Measurements from ENCODE around the gene NECTIN4. TPM values are rescaled to one million over a fixed set of nuclear protein-coding genes. Genes with fewer than 3 reads are reported as not detected.
A peak's percentile ranks its signal among the peaks of the same experiment; 100 is the strongest.

NECTIN4 gene
- total and polyA plus RNA-seq, 10 of the 15 experiments (the other 5 are each of a cell fraction or from before 2014, with no cell fraction given), result 2.8 to 8.7 (median 3.7) TPM

GRCh38 chr1:161045736-161046604, 43.4 kb downstream of the NECTIN4 start, which contains the start of gene USF1:
Gene USF1, minus strand, starts transcription at chr1:161045977. Its CDS starts 2,702 bp downstream, at chr1:161043275.
- peaks cover 15% of the 10 kb centered on the region for H3K4me1 ChIP-seq (ENCODE audit: control insufficient read depth, insufficient read depth, low read length)
- no peaks in the 10 kb centered on the region for H4K20me1 ChIP-seq (ENCODE audit: control insufficient read depth, insufficient read depth)
- peak within 1 kb of the TSS; percentile 100 for H3K27ac ChIP-seq (ENCODE audit: control insufficient read depth, insufficient read depth)
- in situ Hi-C loops (cut with MboI) (no loop called here), intact Hi-C loops (cut with micrococcal nuclease; ENCODE audit: unreplicated experiment) (loop anchor here (1.0 to 5.0 kb wide), 4 partner anchors 22 to 71 kb away; partner anchors contain the start of genes NIT1 and PFDN2)
- TSS peak; percentile 97 for BruUV-seq (replicated peaks)
- under 1% methylated on average over 29 of the region's 29 CpGs for WGBS (ENCODE audit: insufficient coverage, insufficient replicate concordance, low lambda C conversion rate, missing lambda C conversion rate)
- ChIA-PET SMC1A (ENCODE audit: uncharacterized antibody, unreplicated experiment) (interaction anchor here (0.5 to 7.5 kb wide), 18 partner anchors 9 to 511 kb away, joined by 3 to 134 read pairs (median 4); partner anchors contain the start of genes ARHGAP30, DEDD, F11R and KLHDC9), RAD21 (ENCODE audit: unreplicated experiment) (interaction anchor here (0.6 to 4.8 kb wide), 17 partner anchors 13 to 279 kb away, joined by 3 to 107 read pairs (median 5); partner anchors contain the start of genes ARHGAP30, DEDD, F11R and ITLN2), CTCF (interaction anchor here (0.7 to 11.1 kb wide), 20 partner anchors 9 to 119 kb away, joined by 3 to 181 read pairs (median 6); partner anchors contain the start of genes ARHGAP30, F11R, KLHDC9 and PPOX), POLR2A (interaction anchor here (0.7 to 5.2 kb wide), 17 partner anchors 12 to 334 kb away, joined by 3 to 139 read pairs (median 4); partner anchors contain the start of genes ARHGAP30, DEDD, F11R and KLHDC9)
- H3K9me3 ChIP-seq (replicated peaks; ENCODE audit: control insufficient read depth, insufficient read depth, low read length), result no peaks in the 10 kb centered on the region
- ATAC-seq, result peak; percentile 86
- H3K4me2 ChIP-seq (ENCODE audit: control insufficient read depth, insufficient read depth), result peak within 1 kb of the TSS; percentile 91
- DNase-seq (ENCODE audit: low read depth, low spot score), result peak; percentile 92
- H3K4me3 ChIP-seq, result peak within 1 kb of the TSS; percentile 90
- peaks cover 22% of the 10 kb centered on the region for H3K79me2 ChIP-seq (ENCODE audit: control insufficient read depth, insufficient read depth, low read length)
- peaks cover 16 to 22% of the 10 kb centered on the region in 2 experiments for H3K36me3 ChIP-seq (ENCODE audit: control insufficient read depth in 2 of 2, insufficient read depth in 2 of 2, low read length in 1 of 2)
- H3K9ac ChIP-seq (ENCODE audit: control insufficient read depth, insufficient read depth, low read length), result peak within 1 kb of the TSS; percentile 95
- peak; percentile 96 for FAIRE-seq
- peak within 1 kb of the TSS; percentile 91 for H2AFZ ChIP-seq (ENCODE audit: control insufficient read depth, low read depth, low read length)
- H3K27me3 ChIP-seq (replicated peaks in 1 of 2; ENCODE audit: control insufficient read depth in 2 of 2, insufficient read depth in 2 of 2, low read length in 1 of 2), result no peaks in the 10 kb centered on the region
- no peak; the same call in 1 of the 2 replicates for TF ChIP-seq NR2F1 (conservative IDR thresholded peaks at IDR 0.05)
- no peak for TF ChIP-seq ZNF207 (IDR thresholded peaks at IDR 0.05; ENCODE audit: borderline replicate concordance)
- TF ChIP-seq MXI1 (IDR thresholded peaks at IDR 0.05; ENCODE audit: low read depth, low read length), result peak; percentile 28; the same call in 1 of the 2 replicates
- no peak for TF ChIP-seq SIN3A (IDR thresholded peaks at IDR 0.05; ENCODE audit: low read depth, low read length)
- no peak for TF ChIP-seq USF1 (IDR thresholded peaks at IDR 0.05; ENCODE audit: borderline replicate concordance, extremely low read length, insufficient read depth, low read depth, low read length)
- TF ChIP-seq FOXM1 (IDR thresholded peaks at IDR 0.05; ENCODE audit: low read depth, low read length), result peak; percentile 61; the same call in 1 of the 2 replicates
- TF ChIP-seq RCOR1 (conservative IDR thresholded peaks at IDR 0.05; ENCODE audit: low read depth, low read length), result no peak
- TF ChIP-seq SMAD1 (IDR thresholded peaks at IDR 0.05; ENCODE audit: low read depth, partially characterized antibody), result peak; percentile 79
- no peak for TF ChIP-seq CEBPZ (IDR thresholded peaks at IDR 0.05; ENCODE audit: low read depth, low read length)
- TF ChIP-seq CHD2 (IDR thresholded peaks at IDR 0.05; ENCODE audit: borderline replicate concordance, low read depth, low read length), result no peak
- no peak; the same call in 1 of the 2 replicates for TF ChIP-seq DPF2 (IDR thresholded peaks at IDR 0.05)
- TF ChIP-seq ZNF622 (IDR thresholded peaks at IDR 0.05), result no peak
- peak; percentile 77; the same call in 1 of the 2 replicates for TF ChIP-seq CBFB (IDR thresholded peaks at IDR 0.05; ENCODE audit: low read depth)
- TF ChIP-seq RB1 (IDR thresholded peaks at IDR 0.05; ENCODE audit: borderline replicate concordance), result no peak; the same call in 1 of the 2 replicates
- no peak for TF ChIP-seq TCF12 (IDR thresholded peaks at IDR 0.05; ENCODE audit: low read depth, low read length)
- 0 out of 2 replicates have a peak, but pooled peaks have one; percentile 16 for TF ChIP-seq ELK1 (IDR thresholded peaks at IDR 0.05; ENCODE audit: low read depth, low read length)
- no peak for TF ChIP-seq ZZZ3 (IDR thresholded peaks at IDR 0.05; ENCODE audit: control insufficient read depth, insufficient read length, low read depth)
- TF ChIP-seq PAX5 (IDR thresholded peaks at IDR 0.05; ENCODE audit: borderline replicate concordance, low read depth, low read length), result no peak

Data from GM12878 (cell line).